Measurements from ENCODE around the gene DOC2B. TPM values are rescaled to one million over a fixed set of nuclear protein-coding genes. Genes with fewer than 3 reads are reported as not detected.

The DOC2B gene
- total RNA-seq, 1 experiment from 2014 or later: 15.2 TPM

GRCh38 chr17:222172-222571, 40.7 kb upstream of the DOC2B start (continued):
- no peak for TF ChIP-seq ATF3 (IDR thresholded peaks at IDR 0.05)
- TF ChIP-seq EZH2 (IDR thresholded peaks at IDR 0.05): no peak
- no peak for TF ChIP-seq SIN3A (IDR thresholded peaks at IDR 0.05; ENCODE audit: low read depth)
- no peak for TF ChIP-seq EZH2phosphoT487 (IDR thresholded peaks at IDR 0.05; ENCODE audit: borderline replicate concordance)

- H3K27ac ChIP-seq (ENCODE audit: low read depth, low read length): no peak overlapping the region
- DNase-seq (ENCODE audit: low read depth, low spot score): no peak
- H3K27me3 ChIP-seq (ENCODE audit: insufficient read depth, low read length): no peaks in the 10 kb centered on the region
- peaks cover 0 to 10% of the 10 kb centered on the region in 2 experiments; a peak in 1 of 4 replicates for H3K4me1 ChIP-seq (ENCODE audit: control insufficient read depth in 1 of 2, insufficient read depth in 2 of 2, low read length in 2 of 2)
- no peaks in the 10 kb centered on the region for H3K79me2 ChIP-seq (ENCODE audit: insufficient read depth, low read length)
- no peak overlapping the region for H3K4me2 ChIP-seq (ENCODE audit: low read length)
- no peak for ATAC-seq
- no TSS peak for BruUV-seq (replicated peaks)
- H3K9me2 ChIP-seq (ENCODE audit: insufficient read depth): no peaks in the 10 kb centered on the region
- ChIA-PET RAD21 (ENCODE audit: low non-redundant PET in 1 of 2, low total read pairs in 2 of 2, uncharacterized antibody in 2 of 2, unreplicated experiment in 2 of 2) (no interaction called here), CTCF (no interaction called here), POLR2A (no interaction called here)
- intact Hi-C loops (cut with micrococcal nuclease): no loop called here
- H4K20me1 ChIP-seq (ENCODE audit: insufficient read depth): no peaks in the 10 kb centered on the region
- H2AFZ ChIP-seq (ENCODE audit: low read depth, low read length, poor library complexity, severe bottlenecking): no peak overlapping the region
- H3K9ac ChIP-seq (ENCODE audit: low read length): no peak overlapping the region
- TF ChIP-seq ZNF274 (IDR thresholded peaks at IDR 0.05; ENCODE audit: low read depth, low read length): no peak
- no peak for TF ChIP-seq POLR2A (IDR thresholded peaks at IDR 0.05; ENCODE audit: borderline replicate concordance, extremely low read depth, insufficient read depth, insufficient read length)
- no peak for TF ChIP-seq CEBPB (IDR thresholded peaks at IDR 0.05; ENCODE audit: low read depth)
- no peak for TF ChIP-seq YY1 (IDR thresholded peaks at IDR 0.05; ENCODE audit: extremely low read depth, insufficient replicate concordance, low read depth, low read length)
- no peak for TF ChIP-seq ZBTB33 (IDR thresholded peaks at IDR 0.05; ENCODE audit: extremely low read depth, insufficient replicate concordance, low read length)
- TF ChIP-seq ATF3 (IDR thresholded peaks at IDR 0.05): no peak
- no peak for TF ChIP-seq CTCF (IDR thresholded peaks at IDR 0.05 in 2 of 3, conservative IDR thresholded peaks at IDR 0.05 in 1 of 3; ENCODE audit: borderline replicate concordance in 1 of 3, insufficient read depth in 1 of 3, low read depth in 2 of 3, low read length in 2 of 3)
- no peak for TF ChIP-seq EZH2phosphoT487 (IDR thresholded peaks at IDR 0.05; ENCODE audit: borderline replicate concordance)
- no peaks in the 10 kb centered on the region for H3K9me3 ChIP-seq (ENCODE audit: control insufficient read depth in 1 of 2, insufficient read depth in 1 of 2, low read depth in 1 of 2, low read length in 2 of 2)
- no peaks in the 10 kb centered on the region for H3K36me3 ChIP-seq (ENCODE audit: control insufficient read depth in 1 of 2, insufficient read depth in 2 of 2, low read length in 2 of 2)
- H3K4me3 ChIP-seq (replicated peaks in 1 of 2; ENCODE audit: low read depth in 1 of 2, low read length in 2 of 2): no peak overlapping the region
Measured at GRCh38 chr17:219696-220095, 38.2 kb upstream of the DOC2B start.

Measured in HCT116 (cell line).